AG04450 (cell line): ENCODE data around the gene EID2B. TPM values are rescaled to one million over a fixed set of nuclear protein-coding genes. Genes with fewer than 3 reads are reported as not detected.
A peak's percentile ranks its signal among the peaks of the same experiment; 100 is the strongest.

Experiments
- CTCF ChIA-PET: fragments of 300-600, 350-600 bp; formaldehyde crosslinking; extraction: SDS; loops from one replicate; lab custom pipeline; 2022; ENCODE audit warnings: antibody characterized with exemption, inconsistent platforms; lab: Charles Lee
- POLR2A ChIA-PET: fragments of 350-600 bp; formaldehyde crosslinking; extraction: SDS; loops from one replicate; lab custom pipeline; 2021; ENCODE audit warnings: antibody characterized with exemption, inconsistent platforms; lab: Yijun Ruan, JAX
- DNase-seq: peaks from one replicate; pipeline ENCODE4 v3.0.0-alpha.2; 2011; ENCODE audit warnings: low read depth, low spot score
- H3K27ac ChIP-seq: one replicate; pipeline ENCODE4 v1.5.1; 2012; ENCODE audit warnings: low read depth, low read length, control low read depth
- H3K27me3 ChIP-seq: one replicate; pipeline ENCODE4 v1.6.0; 2012; ENCODE audit warnings: low read length; ENCODE audit not compliant: control insufficient read depth, insufficient read depth
- H3K4me3 ChIP-seq: 2 replicates; pipeline ENCODE4 v1.5.1; 2011; ENCODE audit warnings: mild to moderate bottlenecking, low read depth, low read length, control low read depth
- H3K9me3 ChIP-seq: 2 replicates; pipeline ENCODE4 v1.5.1; 2012; ENCODE audit warnings: low read length; ENCODE audit not compliant: control insufficient read depth, insufficient read depth
- polyA plus RNA-seq: library from polyadenylated mRNA; depleted of rRNA; stranded (reverse); fragments of >200 nt; gene quantifications from 2 replicates; pipeline ENCODE4 v1.2.3, GENCODE V29; 2011; rRNA removed
- TF ChIP-seq, protein P1 (sequence below): IDR thresholded peaks from 2 replicates; pipeline ENCODE4 v1.5.1; 2011; ENCODE audit warnings: low read depth, low read length, control low read depth, inconsistent platforms

The EID2B gene
- polyA plus RNA-seq, 1 experiment, result 3.1 TPM

- no peak overlapping the region for H3K27ac ChIP-seq
- ChIA-PET CTCF (no interaction called here), POLR2A (no interaction called here)
- TF ChIP-seq, protein P1, sequence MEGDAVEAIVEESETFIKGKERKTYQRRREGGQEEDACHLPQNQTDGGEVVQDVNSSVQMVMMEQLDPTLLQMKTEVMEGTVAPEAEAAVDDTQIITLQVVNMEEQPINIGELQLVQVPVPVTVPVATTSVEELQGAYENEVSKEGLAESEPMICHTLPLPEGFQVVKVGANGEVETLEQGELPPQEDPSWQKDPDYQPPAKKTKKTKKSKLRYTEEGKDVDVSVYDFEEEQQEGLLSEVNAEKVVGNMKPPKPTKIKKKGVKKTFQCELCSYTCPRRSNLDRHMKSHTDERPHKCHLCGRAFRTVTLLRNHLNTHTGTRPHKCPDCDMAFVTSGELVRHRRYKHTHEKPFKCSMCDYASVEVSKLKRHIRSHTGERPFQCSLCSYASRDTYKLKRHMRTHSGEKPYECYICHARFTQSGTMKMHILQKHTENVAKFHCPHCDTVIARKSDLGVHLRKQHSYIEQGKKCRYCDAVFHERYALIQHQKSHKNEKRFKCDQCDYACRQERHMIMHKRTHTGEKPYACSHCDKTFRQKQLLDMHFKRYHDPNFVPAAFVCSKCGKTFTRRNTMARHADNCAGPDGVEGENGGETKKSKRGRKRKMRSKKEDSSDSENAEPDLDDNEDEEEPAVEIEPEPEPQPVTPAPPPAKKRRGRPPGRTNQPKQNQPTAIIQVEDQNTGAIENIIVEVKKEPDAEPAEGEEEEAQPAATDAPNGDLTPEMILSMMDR, result no peak
- no peak for DNase-seq
- H3K4me3 ChIP-seq, result peak overlapping the region; percentile 100
- no peaks in the 10 kb centered on the region; the same call in 1 of the 2 replicates for H3K9me3 ChIP-seq
- no peaks in the 10 kb centered on the region for H3K27me3 ChIP-seq
These were observed 51.0 kb downstream of the EID2B start for GRCh38 chr19:39481676-39482075.

DNA sequence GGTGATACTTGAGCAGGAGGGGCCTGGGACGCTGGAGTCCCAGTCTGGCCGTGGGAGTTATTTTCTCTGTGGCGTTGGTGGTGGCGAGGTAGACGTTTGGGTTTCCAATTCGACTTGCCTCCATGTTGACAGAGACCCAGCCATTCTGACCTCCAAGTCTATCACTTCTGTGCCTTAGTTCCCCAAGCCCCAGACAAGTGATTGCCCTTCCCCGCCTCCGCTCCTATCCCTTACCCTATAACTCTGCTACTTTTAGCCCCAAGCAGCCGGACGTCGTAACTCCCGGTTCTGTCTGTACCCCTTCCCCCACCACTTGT lies 51.5 kb downstream of the EID2B start:
- DNase-seq, result no peak
- peak overlapping the region; percentile 78 for H3K27ac ChIP-seq
- no peaks in the 10 kb centered on the region for H3K27me3 ChIP-seq
- H3K9me3 ChIP-seq, result no peaks in the 10 kb centered on the region; the same call in 1 of the 2 replicates
- peak overlapping the region; percentile 100 for H3K4me3 ChIP-seq
- POLR2A ChIA-PET, result interaction anchor here (0.6 to 1.0 kb wide), 8 partner anchors 13 to 77 kb away, joined by 3 to 7 read pairs (median 3); partner anchors contain the start of gene RPS16
- CTCF ChIA-PET, result interaction anchor here (1.0 to 1.2 kb wide), 3 partner anchors 22 to 41 kb away, joined by 4 read pairs; no protein-coding TSS in a partner anchor
- TF ChIP-seq, protein P1, result no peak

Other genes starting within 250 kb of the EID2B start
- not detected in 2 replicates for gene IFNL1, start 236.4 kb downstream of the EID2B start, polyA plus RNA-seq
- gene LRFN1, start 212.0 kb downstream of the EID2B start, polyA plus RNA-seq, result 0.15 and 0.16 TPM in 2 replicates
- gene GMFG, start 196.8 kb downstream of the EID2B start, polyA plus RNA-seq, result 0.17 and 0.26 TPM in 2 replicates
- gene SAMD4B, start 190.4 kb downstream of the EID2B start, polyA plus RNA-seq, result 33.4 and 47.3 TPM in 2 replicates
- gene PAF1, start 141.7 kb downstream of the EID2B start, polyA plus RNA-seq, result 51.9 and 60.5 TPM in 2 replicates
- 28.0 and 29.9 TPM in 2 replicates for gene MED29, start 141.5 kb downstream of the EID2B start, polyA plus RNA-seq
- 4.1 and 8.3 TPM in 2 replicates for gene ZFP36, start 126.0 kb downstream of the EID2B start, polyA plus RNA-seq
- gene PLEKHG2, start 120.2 kb downstream of the EID2B start, polyA plus RNA-seq, result 12.3 and 19.1 TPM in 2 replicates
- 1,488 and 2,094 TPM in 2 replicates for gene RPS16, start 96.9 kb downstream of the EID2B start, polyA plus RNA-seq
- gene SUPT5H, start 87.3 kb downstream of the EID2B start, polyA plus RNA-seq, result 75.3 and 78.0 TPM in 2 replicates
- gene TIMM50, start 52.0 kb downstream of the EID2B start, polyA plus RNA-seq, result 58.9 and 75.0 TPM in 2 replicates
- gene DLL3, start 33.9 kb downstream of the EID2B start, polyA plus RNA-seq, result 0.47 and 0.58 TPM in 2 replicates
- not detected in 2 replicates for gene SELENOV, start 17.7 kb downstream of the EID2B start, polyA plus RNA-seq
- gene EID2, start 7.3 kb upstream of the EID2B start, polyA plus RNA-seq, result 11.3 and 11.5 TPM in 2 replicates
- not detected in 2 replicates for gene LGALS13, start 69.7 kb upstream of the EID2B start, polyA plus RNA-seq
- not detected in 2 replicates for gene LGALS16, start 123.1 kb upstream of the EID2B start, polyA plus RNA-seq
- gene LGALS14, start 171.6 kb upstream of the EID2B start, polyA plus RNA-seq, result not detected in 2 replicates
- gene CLC, start 205.2 kb upstream of the EID2B start, polyA plus RNA-seq, result not detected in 2 replicates
- gene LEUTX, start 246.0 kb upstream of the EID2B start, polyA plus RNA-seq, result not detected in 2 replicates